ENCODE results near the gene PNPLA7.

DNA sequence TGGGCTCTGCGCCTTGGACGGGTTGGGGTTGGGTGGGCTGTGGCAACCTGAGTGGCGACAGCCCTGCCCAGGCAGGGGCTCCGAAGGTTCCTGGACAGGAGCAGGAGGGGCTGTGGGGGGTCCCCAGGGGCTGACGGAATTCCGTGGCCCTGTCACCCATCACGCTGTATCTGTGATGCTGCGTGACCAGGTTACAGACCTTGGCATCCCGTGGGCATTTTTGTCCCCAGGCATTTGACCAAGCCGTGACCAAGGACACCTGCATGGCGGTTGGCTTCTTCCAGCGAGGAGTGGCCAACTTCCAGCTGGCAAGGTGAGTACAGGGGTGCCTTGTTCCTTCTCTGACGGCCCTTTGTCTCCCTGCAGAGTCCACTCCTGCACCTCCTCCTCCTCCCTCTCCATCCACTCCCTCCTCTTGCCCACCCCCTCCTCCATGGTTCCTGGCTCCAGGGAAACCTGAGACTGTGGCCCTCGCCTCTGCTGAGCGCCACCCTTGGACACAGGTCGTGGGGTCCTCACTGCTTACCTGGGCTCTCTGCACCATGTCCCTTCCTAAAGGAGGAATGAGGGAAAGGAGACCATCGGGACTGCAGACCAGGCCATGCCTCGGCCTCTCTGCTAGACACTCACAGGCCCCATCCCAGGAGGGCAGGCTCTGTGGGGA is 124.1 kb downstream of the PNPLA7 start:
- TF ChIP-seq CTCF (IDR thresholded peaks at IDR 0.05) (no peak), POLR2A (IDR thresholded peaks at IDR 0.05) (no peak), POLR2AphosphoS5 (IDR thresholded peaks at IDR 0.05) (no peak), EP300 (IDR thresholded peaks at IDR 0.05) (no peak)

Measured in stomach (tissue), 4 donors.